NCI-H2029 treated with DMSO at 0.1 percent for 48 hours (cell line): ENCODE results near the gene METTL15.
"Not testable (repeated sequence)": the region's sequence is repeated elsewhere in the genome, so short reads cannot be mapped to it uniquely, and the experiment has no call there.

Experiments used
- DNase-seq: peaks from one replicate; lab custom pipeline; 2025; lab: John Stamatoyannopoulos, UW

The METTL15 gene

DNA sequence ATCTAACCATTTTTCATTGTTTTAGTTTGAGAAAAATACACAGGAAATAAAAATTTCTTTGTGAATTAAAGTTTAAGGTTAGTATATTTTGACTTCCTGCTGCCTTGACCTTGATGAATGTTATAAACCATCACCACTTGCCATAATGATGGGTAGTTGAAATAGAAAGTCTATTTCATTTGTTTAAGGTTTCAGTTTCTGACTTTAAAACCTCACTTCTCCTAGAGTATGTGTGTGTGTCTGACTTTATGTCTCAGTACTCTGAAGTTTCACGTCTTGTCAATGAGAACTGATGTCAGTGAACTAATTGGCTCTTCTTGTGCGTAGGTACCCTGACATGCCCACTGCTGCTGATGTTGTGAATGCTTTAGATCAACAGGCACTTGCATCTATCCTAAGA is 188.2 kb downstream of the METTL15 start:
- DNase-seq: no peak

- DNase-seq: no peak
Observed at GRCh38 chr11:28298209-28298608, 190.0 kb downstream of the METTL15 start.

GRCh38 chr11:28303477-28304191 is 195.4 kb downstream of the METTL15 start:
- DNase-seq: no peak

DNA sequence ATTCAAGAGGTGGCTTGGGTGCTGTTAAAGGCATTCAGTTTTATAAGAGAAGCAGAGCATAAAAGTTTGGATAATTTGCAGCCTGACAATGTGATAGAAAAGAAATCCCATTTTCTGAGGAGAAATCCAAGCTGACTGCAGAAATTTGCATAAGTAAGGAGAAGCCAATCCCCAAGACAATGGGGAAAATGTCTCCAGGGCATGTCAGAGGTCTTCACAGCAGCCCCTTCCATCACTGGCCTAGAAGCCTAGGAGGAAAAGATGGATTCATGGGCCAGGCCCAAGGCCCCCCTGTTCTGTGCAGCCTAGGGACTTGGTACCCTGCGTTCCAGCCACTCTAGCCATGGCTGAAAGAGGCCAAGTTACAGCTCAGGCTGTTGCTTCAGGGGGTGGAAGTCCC is 207.3 kb downstream of the METTL15 start:
- no peak for DNase-seq

GRCh38 chr11:28318871-28319270 is 210.7 kb downstream of the METTL15 start:
- DNase-seq: no peak

GRCh38 chr11:28323621-28324020 is 215.4 kb downstream of the METTL15 start:
- no peak for DNase-seq

DNA sequence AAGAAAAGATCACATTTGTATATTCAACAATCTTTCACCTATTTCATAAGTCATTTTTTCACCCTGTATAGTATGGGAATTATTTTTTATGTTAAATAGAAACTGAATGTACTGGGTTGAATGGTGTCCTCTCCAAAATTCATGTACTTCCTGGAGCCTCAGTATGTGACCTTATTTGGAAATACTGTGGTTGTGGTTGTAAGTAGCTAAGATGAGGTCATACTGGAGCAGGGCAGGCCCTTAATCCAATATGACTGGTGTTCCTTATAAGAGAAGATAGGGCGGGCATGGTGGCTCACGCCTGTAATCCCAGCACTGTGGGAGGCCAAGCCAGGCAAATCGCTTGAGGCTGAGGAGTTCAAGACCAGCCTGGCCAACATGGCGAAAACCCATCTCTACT is 224.2 kb downstream of the METTL15 start:
- DNase-seq: not testable (repeated sequence)

GRCh38 chr11:28337701-28338100 is 229.5 kb downstream of the METTL15 start:
- DNase-seq: no peak

GRCh38 chr11:28338371-28338770 is 230.2 kb downstream of the METTL15 start:
- DNase-seq: no peak

GRCh38 chr11:28339488-28339887 is 231.3 kb downstream of the METTL15 start:
- no peak for DNase-seq

DNA sequence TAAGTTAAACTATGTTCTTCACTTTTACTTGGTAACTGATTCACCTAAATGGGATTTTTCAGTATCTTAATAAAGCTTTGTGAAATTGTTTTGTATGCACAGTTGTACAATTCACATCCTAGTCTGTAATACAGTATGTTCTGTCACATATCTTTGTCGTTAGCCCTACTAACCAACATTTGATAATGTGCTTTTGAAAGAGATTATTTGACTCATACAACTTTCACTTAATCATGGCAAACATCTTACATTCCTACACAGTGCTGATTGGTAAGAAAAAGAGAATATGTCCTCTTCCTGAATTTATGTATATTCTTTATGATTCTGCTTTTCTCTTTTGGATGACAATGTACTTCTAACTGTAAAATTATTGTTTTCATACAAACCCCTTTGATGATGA is 234.5 kb downstream of the METTL15 start:
- no peak for DNase-seq

DNA sequence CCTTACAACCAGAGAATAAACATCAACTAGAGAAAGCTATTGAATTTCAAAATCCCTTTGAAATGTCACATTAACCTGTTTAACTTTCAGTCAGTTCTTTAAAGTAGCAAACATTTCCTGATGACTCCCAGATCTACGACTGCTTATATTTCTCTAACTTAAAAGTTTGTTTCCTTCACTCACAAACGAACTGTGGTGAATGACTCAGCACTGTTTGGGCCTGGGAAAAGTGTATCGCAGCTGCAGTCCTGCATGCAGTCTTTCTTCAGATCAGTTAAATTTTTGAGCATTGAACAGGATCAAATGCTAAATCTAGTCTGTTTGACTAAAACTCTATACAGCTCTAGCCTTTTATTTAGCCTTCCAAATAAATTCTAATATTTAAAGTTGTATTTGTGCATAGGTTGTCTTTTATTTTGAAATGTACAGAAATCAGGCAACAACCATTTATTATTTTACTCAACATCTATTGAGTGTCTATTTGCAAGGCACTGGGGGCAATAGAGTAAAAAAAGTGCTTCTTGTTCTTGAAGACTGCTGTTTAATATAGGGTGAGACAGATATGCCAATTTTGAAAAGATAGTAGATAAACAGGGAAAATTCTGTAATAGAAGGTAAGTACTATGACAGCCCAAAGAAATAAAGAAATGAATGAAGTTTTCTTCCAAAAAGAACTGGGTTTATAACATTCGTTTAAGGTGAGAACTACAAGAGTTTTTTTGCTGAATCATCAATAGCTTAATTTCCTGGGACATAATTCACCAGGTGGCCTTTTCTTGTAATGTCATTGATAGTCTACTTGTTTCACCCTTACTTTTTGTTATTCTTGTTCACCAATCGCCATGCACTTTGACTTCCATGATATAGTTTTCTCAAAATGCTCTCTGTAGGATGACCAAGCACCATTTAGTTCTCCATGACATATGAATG is 235.4 kb downstream of the METTL15 start:
- DNase-seq: no peak

GRCh38 chr11:28346209-28346608 is 238.0 kb downstream of the METTL15 start:
- no peak for DNase-seq

GRCh38 chr11:28346721-28347120 is 238.5 kb downstream of the METTL15 start:
- DNase-seq: no peak

- DNase-seq: no peak
Observed at GRCh38 chr11:28347371-28347770, 239.2 kb downstream of the METTL15 start.

DNA sequence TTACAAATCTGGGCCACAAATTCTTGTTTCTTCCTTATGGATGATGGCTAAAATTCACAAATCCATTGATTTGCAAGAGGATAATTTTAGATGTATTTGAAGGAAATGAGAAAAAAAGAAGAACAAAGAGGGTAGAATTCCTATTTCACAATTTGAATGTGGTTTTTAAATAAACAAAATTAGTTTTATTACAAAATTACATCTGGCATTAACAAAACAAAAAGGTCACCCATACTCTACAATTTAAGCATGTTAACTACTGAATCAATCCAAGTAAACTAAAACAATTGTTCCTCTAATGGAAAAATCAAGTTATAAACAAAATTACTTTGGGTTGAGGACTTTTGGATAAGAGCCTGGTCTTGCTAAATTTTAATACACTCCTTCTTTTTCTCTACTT is 242.0 kb downstream of the METTL15 start:
- DNase-seq: no peak

GRCh38 chr11:28353991-28354390 is 245.8 kb downstream of the METTL15 start:
- no peak for DNase-seq

DNA sequence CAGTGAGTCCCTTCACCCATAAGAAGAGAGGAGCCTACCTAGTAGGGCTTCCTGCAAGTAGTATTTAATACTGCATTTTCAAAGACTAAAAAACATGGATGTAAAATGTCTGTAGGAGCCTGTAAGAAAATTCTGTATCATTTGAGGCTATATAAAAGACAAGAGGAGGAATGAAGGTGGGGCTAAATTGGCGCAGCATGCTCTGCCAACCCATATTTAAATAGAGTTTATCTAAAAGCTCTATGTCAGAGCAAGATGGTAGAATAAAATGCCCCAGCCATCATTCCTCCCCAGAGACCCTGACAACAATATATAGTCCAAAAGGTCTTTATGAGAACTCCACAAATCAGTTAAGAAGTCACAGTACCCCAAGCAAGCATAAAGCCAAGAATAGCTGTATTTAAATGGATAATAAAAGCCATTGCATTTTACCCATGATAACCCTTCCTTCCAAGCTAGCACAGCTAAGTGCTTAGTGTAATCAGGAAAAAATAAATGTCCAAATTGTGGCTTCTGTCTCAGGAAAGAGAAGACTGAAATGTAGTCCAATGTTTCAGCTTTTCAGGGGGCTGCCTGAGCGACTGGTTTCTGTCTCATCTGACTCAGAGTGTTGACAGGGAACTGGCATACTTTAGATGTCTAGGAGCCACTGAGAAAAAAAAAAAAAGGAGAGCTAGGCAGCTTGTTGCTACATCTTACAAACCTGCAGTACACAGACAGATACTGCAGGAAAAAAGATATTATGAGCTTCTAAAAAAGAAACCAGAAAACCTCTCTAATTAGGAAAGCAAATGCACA is 258.6 kb downstream of the METTL15 start:
- DNase-seq: no peak

DNA sequence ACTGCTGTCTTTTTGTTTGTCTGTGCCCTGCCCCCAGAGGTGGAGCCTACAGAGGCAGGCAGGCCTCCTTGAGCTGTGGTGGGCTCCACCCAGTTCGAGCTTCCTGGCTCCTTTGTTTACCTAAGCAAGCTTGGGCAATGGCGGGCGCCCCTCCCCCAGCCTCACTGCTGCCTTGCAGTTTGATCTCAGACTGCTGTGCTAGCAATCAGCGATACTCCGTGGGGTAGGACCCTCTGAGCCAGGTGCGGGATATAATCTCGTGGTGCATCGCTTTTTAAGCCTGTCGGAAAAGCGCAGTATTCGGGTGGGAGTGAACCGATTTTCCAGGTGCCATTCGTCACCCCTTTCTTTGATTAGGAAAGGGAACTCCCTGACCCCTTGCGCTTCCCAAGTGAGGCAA is 269.9 kb downstream of the METTL15 start:
- not testable (repeated sequence) for DNase-seq
